OCI-LY1 (cell line): ENCODE results near the gene IFNA13.

Experiments used
- EZH2 ChIP-seq: fragments of 200-600 bp; sonication (generic), shearing (Covaris generic); IDR thresholded peaks from 2 replicates; pipeline ENCODE4 v1.8.0; 2017; ENCODE audit warnings: borderline replicate concordance, mixed run types, mild to moderate bottlenecking, antibody characterized with exemption, low read length, moderate library complexity, mixed read lengths
- TF ChIP-seq, protein P1 (sequence below): fragments of 200-600 bp; sonication (generic), shearing (Covaris generic); IDR thresholded peaks from 2 replicates; pipeline ENCODE4 v1.5.1; 2017; ENCODE audit warnings: mild to moderate bottlenecking, antibody characterized with exemption, low read length, moderate library complexity, mixed read lengths

DNA sequence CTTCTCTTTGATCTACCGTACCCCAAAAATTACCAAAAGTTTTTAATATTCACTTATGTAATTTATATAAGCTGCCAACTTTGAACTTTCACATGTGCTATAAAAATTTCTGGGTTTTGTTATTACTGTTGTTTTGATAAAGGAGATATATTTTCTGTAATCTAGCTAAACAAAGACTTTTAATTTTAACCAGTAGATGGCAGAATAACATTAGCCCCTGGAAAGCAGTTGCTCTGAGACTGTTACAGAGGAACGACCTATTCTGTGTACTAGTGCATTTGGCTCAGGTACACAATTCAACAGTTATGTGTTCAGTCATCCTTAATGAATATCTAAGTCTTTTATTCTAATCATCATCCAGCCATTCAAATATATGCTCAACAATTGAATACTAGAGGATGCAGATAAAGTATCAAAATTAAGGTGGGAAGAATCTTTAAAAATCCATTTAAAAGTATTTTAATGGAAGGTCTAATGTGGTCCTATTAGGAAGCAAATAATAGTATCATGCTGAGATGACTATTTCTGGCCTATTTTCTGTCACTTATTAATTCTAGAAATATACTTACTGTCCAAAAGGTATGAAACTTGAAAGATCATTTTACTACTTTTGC, 41.2 kb downstream of the IFNA13 start:
- TF ChIP-seq, protein P1, sequence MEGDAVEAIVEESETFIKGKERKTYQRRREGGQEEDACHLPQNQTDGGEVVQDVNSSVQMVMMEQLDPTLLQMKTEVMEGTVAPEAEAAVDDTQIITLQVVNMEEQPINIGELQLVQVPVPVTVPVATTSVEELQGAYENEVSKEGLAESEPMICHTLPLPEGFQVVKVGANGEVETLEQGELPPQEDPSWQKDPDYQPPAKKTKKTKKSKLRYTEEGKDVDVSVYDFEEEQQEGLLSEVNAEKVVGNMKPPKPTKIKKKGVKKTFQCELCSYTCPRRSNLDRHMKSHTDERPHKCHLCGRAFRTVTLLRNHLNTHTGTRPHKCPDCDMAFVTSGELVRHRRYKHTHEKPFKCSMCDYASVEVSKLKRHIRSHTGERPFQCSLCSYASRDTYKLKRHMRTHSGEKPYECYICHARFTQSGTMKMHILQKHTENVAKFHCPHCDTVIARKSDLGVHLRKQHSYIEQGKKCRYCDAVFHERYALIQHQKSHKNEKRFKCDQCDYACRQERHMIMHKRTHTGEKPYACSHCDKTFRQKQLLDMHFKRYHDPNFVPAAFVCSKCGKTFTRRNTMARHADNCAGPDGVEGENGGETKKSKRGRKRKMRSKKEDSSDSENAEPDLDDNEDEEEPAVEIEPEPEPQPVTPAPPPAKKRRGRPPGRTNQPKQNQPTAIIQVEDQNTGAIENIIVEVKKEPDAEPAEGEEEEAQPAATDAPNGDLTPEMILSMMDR = peak; percentile 77; the same call in 1 of the 2 replicates
- TF ChIP-seq EZH2 = no peak
